RCC 7860 (cell line): ENCODE data around the gene SNED1.
"Not testable (repeated sequence)": the region's sequence is repeated elsewhere in the genome, so short reads cannot be mapped to it uniquely, and the experiment has no call there.

ENCODE experiments used
- DNase-seq: peaks from one replicate; pipeline ENCODE4 v3.0.0-alpha.2; 2015; ENCODE audit warnings: low spot score
- FAIRE-seq: peaks from 2 replicates; lab custom pipeline; 2012; peaks lifted over from hg19 to GRCh38; lab: Jason Lieb, UNC

SNED1 gene

DNA sequence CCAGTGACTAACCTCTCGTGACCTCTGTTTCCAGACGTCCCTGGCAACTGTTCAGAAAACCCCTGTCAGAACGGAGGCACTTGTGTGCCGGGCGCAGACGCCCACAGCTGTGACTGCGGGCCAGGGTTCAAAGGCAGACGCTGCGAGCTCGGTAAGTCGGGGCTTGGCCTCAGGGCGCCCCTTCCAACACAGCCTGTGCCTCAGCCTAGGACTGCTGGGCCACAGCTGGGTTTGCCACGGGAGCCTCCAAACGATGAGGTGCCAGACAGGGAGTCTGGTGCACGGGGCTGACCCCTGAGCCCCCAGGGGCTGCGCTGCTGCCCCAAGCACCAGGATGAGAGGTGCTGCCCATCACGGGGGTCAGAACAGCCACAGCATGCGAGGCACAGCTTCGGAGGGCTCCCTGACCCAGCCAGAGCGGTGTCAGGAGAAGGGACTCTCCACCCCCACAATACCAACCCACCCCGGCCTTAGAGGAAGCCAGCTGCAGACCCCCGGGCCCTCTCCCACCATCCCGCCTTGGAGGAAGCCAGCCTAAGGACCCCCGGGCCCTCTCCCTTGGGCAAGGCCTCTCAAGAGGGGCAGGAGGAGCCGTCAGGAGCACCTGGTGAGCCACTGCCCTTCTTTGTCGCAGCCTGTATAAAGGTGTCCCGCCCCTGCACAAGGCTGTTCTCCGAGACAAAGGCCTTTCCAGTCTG, 83.4 kb downstream of the SNED1 start:
- no peak for DNase-seq
- FAIRE-seq: no peak

DNA sequence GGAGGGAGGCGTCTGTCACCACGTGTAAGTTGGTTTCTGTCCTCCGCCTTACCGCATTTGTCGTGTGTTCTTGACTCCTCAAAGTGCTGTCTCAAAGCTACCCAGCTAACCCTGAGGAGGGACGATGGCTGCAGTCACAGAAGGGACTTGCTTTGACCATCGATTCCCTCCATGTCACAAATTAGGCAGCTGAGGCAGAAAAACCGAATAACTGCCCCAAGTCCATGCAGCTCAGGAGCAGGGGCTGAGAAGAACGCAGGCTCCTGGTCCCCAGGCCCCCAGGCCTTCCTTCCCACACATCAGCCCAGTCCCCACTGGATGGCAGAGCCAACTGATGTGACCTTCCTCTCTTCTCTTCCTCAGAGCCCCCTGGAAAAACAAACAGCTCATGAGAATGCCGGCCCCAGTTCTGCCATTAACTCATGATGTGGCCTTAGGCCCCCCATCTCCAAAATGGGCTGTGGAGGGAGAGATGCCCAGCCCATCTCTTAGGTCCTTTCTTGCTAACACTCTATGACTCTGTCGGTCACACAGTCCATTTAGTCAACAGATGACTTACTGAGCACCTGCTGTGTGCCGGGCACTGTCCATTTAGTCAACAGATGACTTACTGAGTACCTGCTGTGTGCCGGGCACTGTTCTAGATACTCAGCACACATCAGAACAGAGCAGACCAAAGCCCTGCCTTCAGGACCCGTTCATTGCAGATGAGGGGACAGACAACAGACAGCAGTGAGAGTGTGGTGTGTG, 84.1 kb downstream of the SNED1 start:
- DNase-seq: no peak

DNA sequence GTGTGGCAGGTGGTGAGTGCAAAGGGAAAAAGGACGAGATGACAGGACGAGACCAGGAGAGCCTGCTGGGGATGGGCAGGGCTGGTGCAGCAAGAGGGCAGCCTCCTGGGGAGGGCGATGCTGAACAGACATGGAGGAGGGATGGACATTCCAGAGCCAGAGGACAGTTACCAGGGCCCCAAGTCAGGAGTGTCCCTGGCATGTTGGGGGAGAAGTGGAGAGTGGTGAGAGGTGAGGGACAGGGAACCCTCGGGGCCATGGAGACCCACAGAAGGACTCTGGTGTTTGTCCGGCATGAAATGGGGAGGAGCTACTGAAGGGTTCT, 84.6 kb downstream of the SNED1 start:
- DNase-seq (no peak), FAIRE-seq (no peak)

More for the DNA sequence above, 84.1 kb downstream of the SNED1 start:
- FAIRE-seq: no peak

DNA sequence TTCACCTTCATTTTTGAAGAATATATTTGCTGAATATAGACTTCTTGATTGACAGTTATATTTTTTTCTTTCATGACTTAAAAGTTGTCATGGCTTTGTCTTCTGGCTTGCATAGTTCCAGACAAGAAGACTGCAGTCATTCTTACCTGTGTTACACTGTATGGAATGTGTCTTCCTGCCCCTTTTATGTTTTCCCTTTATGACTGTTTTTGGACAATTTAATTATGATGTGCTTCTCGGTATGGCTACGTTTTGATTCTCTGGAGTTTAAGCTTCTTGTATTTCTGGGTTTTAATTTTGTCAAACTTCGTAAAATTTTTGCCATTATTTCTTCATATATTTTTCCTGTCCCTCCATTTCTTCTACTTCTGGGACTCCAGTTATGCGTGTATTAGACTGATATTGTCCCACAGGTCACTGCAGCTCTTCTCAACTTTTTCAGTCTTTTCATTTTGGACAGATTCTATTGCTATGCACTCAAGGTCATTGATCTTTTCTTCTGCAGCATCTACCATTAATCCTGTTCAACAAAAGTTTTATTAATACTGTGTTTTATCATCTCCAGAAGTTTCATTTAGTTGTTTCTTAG, 86.5 kb downstream of the SNED1 start:
- no peak for FAIRE-seq
- no peak for DNase-seq

DNA sequence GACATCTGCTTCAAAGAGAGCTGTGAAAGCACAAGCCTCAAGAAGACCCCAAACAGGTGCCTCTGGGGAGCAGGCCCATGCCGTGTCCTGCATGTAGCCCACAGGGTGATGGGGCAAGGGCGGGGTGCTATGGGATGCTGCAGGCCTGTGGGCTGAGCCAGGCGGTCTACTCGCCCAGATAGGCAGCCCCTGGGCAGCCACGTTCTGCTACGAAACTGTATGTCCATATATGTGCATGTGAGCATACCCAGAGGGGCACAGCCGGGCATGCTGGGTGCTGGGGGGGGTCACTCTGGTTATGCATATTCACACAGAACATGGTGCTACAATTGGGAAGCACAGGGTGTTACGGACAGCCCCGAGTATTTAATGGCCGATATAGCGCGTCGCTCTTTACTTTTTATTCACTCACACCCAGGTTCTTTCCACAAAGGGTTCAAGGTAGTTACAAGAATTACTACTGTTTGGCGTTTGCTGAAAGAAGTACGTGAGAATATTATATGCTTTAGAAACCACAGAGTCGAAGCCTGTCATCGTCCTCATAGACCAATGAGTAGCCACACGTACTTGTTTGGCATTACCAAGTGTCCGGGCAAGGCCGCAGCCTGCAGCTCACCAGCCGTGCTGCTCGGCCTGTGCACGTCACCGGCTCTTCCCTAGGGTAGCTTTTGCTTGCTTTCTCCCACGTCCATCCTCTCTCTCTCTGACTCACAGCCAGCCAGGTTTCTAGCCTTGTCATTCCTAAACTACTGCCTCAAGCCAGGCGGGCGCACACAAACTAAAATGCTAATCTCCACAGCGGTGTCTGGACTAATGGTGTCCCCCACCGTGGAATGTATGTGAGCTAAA, 89.2 kb downstream of the SNED1 start:
- FAIRE-seq (no peak), DNase-seq (no peak)

DNA sequence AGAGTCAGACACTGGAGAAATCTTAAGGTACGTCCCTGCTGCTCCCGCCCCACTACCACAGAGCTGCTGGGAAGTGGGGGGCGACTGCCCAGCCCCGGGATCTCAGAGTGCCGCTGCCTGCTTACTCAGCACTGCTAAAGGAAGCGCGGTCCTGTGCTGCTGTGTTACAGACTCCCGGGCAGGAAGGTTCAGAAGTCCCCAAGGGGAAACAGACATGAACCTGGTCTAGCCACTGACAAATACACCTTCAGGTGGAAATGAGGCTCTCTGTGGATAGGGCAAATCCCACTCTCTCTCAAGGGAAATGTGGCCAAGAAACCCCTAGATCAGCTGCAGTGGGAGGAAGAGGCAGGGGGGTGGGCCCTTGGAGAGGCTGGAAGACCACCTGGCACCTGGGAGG, 90.0 kb downstream of the SNED1 start:
- no peak for DNase-seq
- no peak for FAIRE-seq

DNA sequence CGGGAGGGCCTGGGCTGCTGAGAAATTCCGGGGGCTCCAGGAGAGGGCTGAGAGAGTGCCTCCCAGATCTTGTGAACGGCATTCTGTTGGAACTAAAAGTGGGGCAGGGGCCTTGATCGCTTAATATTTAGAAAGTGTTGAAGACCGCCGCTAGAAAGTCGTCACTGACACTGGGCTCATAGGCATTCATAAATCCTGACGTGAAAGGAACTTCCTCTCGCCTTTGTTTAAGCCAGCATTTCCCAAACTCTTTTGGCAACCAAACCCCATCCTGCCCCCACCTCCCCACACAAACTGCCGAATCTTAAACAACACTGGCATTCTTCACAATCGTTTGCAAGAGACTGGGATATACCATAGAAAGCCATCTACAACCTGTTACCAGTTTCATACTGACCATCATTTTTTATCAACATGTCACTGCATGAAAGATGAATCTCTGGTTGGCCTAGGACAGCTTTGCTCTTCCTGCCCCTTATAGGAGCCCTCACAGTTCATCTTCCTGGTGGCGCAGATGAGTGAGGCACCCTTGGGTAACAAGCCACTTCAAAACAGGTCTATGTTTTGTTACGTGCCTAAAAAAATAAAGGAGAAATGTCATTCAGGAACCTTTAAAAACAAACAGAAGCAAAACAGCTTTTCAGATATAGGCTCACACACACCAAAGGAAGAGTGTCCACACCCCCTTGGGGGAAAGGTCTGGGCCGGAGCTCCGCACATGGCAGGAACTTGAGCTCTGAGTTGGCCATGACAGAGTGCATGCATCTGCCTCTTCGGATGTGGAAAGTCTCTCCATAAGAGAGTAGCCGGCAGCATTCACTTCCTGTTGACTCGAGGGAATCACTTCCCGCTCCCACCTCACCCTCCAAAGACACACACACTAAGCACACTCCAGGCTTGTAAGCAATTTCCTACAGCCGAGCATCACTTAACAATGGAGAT, 90.6 kb downstream of the SNED1 start:
- no peak for FAIRE-seq
- DNase-seq: no peak

DNA sequence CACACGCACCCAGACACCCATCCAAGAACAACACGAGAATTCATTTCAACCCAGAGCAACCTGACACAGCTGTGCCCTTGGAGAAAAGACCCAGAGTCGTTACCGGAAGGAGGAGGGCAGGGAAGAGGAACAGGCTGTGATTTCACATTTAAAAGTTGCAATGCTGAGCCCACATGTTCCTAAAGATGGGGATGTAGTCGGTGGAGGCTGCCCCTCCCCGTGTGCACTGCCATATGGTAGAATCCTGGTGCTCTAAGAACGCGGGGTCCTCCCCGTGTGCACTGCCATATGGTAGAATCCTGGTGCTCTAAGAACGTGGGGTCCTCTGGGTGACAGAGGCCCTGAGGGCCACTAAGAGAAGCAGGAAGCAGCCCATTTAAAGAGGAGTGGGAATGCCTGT, 92.8 kb downstream of the SNED1 start:
- FAIRE-seq: no peak
- DNase-seq: no peak

DNA sequence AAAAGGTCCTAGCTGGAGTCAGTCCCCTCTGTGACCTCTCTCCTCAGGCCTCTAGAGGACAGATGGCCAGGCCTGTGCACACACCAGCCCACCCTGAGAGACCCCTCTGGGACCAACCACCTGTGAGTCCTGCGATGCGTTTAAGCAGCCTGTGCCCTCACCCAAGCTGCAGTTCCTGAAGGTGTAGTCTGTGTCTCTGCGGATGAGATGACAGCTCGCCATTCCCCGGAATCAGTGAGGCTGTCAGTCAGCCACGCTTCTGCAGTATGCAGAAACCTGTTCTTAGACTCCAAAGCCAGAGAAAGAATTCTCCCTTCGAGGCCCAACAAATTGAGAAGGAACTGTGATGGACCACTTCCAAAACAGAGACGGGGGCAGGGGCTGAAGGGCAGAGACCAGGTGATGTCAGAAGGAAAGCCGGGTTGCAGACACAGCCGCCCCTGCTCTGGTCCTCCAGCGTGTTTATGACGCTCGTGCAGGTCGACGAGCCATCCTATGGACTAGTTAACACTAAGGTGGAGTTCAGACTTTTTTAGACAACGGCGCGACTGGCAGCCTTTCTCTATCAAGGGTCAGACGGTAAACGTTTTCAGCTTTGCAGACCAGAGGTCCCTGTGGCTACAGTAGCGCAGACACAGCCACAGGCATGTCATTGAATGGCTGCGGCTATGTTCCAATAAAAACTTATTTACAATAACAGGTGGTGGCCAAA, 93.5 kb downstream of the SNED1 start:
- FAIRE-seq (no peak), DNase-seq (no peak)

DNA sequence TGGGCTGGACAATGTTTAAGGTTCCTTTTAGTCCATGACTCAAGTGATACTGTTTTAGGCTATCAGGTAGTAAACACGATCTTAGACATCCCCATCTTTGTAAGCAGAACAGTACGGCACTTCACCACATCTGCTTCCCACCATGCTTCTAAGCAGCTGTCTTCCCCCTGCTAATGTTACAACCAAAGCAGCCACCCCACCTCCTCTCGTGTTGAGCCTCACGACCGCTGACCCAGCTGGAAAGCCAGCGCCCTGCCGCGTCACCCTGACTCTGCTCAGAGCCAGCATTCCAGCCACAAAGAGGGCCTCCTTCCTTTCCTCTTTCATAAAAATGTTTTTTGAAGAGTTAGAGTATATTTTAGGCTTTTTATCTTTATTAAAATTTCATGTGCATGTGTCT, 94.3 kb downstream of the SNED1 start:
- DNase-seq: no peak

DNA sequence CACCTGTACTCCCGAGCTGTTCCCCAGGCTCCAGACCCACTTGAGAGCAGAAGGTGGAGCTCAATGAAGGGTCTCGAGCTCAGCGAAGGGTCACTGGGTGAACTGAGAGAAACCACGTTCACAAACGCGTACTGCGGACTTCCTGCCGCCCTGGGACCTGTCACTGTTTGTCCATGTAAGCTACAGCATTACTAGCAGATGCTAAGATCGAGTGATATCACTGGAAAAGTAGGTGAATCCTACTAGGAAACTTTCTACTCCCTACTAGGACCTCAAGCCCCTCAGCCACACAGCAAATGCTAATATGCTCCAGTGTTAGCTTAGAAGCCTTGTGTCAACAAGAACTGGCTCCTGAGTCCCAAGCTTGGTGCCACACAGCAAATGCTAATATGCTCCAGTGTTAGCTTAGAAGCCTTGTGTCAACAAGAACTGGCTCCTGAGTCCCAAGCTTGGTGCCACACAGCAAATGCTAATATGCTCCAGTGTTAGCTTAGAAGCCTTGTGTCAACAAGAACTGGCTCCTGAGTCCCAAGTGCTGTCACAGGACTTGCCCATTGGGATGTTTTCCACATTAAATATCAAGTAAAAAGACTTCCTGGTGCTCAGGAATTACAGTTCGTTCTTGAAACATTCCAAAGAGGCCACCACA, 94.8 kb downstream of the SNED1 start:
- FAIRE-seq: not testable (repeated sequence)

More for the DNA sequence above, 94.3 kb downstream of the SNED1 start:
- no peak for FAIRE-seq

DNA sequence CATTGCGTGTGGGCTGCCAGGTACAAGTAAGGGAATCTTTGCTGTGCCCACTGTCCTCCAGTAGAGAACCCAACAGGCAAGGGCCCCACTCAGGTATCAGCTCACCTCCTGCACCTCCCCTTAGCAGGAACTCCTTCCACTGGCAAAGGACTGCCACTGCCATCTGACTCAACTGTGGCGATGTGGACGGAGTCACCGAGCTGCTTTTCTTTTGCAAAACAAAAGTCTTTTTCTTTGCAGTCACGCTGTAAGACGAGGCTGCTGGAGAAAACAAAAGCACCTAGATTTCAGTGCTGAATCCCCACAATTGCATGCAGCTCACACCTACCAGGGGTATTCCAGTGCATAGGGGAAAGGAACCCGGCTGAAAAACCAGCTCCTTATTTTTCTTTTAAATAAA, 95.8 kb downstream of the SNED1 start:
- no peak for FAIRE-seq
- no peak for DNase-seq

More for the DNA sequence above, 94.8 kb downstream of the SNED1 start:
- not testable (repeated sequence) for DNase-seq

DNA sequence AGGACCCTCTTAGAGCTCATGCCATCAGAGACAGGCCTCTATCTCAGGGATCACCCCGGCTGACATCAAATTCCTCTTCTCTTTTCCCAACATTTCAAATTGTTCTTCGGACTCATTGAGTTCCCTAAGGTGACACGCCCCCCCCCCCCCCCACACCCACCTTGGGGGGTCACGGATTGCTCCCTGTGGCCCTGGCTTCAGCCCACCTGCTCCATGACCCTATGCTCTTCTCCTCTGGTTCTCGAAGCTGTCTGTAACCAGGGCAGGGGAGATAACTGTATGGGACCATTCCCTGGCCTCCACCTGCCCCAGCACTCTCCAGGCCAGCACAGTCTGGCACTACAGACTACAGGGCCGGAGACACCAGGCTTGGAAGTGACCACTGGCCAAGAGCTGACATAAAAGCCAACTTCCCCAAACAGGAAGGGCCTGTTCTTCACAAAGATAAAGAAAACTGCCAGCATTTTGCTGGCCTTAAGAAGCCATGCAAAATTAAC, 96.6 kb downstream of the SNED1 start:
- no peak for DNase-seq

DNA sequence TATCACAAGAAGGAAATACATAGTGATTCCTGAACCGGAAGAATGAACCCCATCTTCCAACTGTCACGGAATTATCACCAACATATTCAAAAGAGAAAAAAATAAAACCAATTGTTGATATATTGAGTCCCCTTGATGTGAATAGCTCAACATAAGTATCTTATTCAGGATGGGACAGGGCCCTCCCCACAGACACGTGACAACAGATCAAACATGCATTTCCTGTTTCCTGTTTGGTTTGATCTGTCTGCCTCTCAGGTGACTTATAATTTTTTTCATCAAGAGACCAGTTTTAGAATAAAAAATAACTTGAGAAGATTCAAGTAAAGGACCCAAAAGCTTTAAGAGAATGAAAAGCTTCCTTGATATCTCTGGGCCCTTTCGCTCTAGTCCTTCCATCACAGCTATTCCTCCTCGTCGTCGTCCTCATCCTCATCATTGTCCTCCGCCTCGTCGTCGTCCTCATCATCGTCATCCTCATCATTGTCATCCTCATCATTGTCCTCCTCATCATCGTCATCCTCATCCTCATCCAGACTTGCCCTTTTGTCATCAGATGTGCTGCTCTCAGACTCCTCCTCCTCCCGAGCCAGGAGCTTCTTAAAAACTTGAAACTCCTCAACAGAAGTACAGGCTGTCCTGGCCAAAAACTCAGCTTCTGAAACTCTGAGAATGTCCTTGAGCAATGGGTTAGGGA, 97.3 kb downstream of the SNED1 start:
- no peak for DNase-seq
- FAIRE-seq: no peak

More for the DNA sequence above, 96.6 kb downstream of the SNED1 start:
- FAIRE-seq: no peak

DNA sequence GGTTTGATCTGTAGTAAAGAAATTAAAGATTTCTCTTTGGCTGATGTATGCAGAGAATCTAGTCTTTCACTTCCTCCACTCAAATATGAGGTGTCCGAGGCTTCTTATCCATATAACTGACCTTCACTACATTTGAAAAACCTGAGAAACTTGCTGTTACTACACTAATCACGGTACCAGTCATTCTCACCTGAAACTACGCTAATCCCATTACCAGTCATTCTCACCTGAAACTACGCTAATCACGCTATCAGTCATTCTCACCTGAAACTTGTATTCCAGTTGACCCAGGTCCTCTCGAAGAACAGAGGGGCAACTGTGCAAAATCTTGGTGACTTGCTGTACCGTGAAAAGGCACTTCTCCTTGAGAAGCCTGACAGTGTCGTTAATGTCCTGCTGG, 98.6 kb downstream of the SNED1 start:
- no peak for FAIRE-seq
- DNase-seq: no peak

DNA sequence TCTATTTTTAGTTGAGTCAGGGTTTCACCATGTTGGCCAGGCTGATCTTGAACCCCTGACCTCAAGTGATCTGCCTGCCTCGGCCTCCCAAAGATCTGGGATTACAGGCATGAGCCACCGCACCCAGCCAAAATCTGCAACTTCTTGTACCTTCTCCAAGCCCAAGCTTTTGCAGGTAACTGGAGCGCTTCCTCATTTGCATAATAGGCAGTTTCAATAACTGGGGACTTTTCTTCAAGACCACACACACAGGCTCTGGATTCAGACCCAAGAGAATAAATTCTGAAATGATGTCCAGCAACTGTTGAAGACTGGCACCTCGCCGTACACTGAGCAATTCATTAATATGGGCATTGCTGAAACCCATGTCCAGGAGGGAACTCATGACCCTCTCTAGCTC, 100.8 kb downstream of the SNED1 start:
- DNase-seq: no peak
- no peak for FAIRE-seq

DNA sequence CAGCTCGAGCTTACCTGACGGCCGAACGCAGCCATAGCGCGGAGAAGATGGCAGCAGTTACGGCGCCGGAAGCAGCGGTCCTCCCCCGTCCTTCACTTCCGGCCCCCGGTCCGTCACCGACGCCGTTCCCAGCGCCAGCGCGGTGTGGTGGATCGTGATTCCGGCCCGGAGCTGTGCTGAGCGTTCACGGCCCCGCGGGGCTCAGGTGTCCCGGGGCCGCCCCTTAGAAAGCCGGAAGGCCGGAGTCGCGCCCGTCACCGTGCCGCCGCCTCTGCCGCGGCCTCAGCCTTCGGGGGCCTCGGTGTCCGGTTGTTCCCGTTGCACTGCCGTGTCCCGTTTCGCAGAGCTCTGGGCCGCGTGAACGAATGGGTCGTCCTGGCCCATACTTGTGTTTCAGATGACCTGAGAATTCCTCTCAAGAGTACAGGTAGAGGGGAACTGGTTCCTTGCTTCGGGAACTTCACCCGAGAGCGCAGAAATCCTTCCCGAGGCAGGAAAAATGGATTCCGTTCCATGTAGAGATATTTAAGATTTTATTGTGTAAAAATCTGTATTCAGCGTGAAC, 103.9 kb downstream of the SNED1 start, which contains the start of gene MTERF4:
Gene MTERF4 (minus strand): TSS at position 49 of the 565 bp plus-strand sequence. CDS start 14 bp downstream, at position 35.
- peak; percentile 59 for DNase-seq
- FAIRE-seq: no peak

DNA sequence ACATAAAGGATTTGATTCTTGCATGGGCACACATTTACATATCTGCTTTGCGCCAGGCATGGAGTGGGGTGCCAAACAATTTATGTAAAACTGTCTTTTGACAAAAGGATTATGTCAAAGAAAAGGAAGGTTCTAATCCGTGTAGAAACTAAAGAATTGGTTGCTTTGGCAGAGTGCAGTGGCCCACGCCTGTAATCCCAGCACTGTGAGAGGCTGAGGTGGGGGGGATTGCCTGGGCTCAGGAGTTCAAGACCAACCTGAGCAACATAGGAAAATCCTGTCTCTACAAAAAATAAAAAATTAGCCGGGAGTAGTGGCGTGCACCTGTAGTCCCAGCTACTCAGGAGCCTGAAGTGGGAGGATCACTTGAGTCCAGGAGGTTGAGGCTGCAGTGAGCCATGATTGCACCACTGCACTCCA, 104.8 kb downstream of the SNED1 start:
- DNase-seq: no peak
- no peak for FAIRE-seq
